ENCODE results near the gene TBL1XR1.
"Not testable (repeated sequence)": the region's sequence is repeated elsewhere in the genome, so short reads cannot be mapped to it uniquely, and the experiment has no call there.

Gene TBL1XR1

GRCh38 chr3:177141899-177142646, 55.2 kb downstream of the TBL1XR1 start:
- DNase-seq (ENCODE audit: low read depth in 2 of 2), result no peak

GRCh38 chr3:177141471-177141870, 55.8 kb downstream of the TBL1XR1 start:
- DNase-seq (ENCODE audit: low read depth in 2 of 2), result no peak

- DNase-seq (ENCODE audit: low read depth in 2 of 2), result not testable (repeated sequence)
Observed at GRCh38 chr3:177139220-177139619, 58.1 kb downstream of the TBL1XR1 start.

- DNase-seq (ENCODE audit: low read depth in 2 of 2), result no peak
Observed at GRCh38 chr3:177137774-177138705, 59.2 kb downstream of the TBL1XR1 start.

GRCh38 chr3:177136741-177137140, 60.5 kb downstream of the TBL1XR1 start:
- no peak for DNase-seq (ENCODE audit: low read depth in 2 of 2)

GRCh38 chr3:177135841-177136492, 61.3 kb downstream of the TBL1XR1 start:
- DNase-seq (ENCODE audit: low read depth in 2 of 2), result no peak

- DNase-seq (ENCODE audit: low read depth in 2 of 2), result no peak
Observed at GRCh38 chr3:177134816-177135210, 62.5 kb downstream of the TBL1XR1 start.

- DNase-seq (ENCODE audit: low read depth in 2 of 2), result no peak
Observed at GRCh38 chr3:177133860-177134815, 63.1 kb downstream of the TBL1XR1 start.

- no peak for DNase-seq (ENCODE audit: low read depth in 2 of 2)
Observed at GRCh38 chr3:177131927-177132636, 65.2 kb downstream of the TBL1XR1 start.

GRCh38 chr3:177127008-177127407, 70.3 kb downstream of the TBL1XR1 start:
- no peak for DNase-seq (ENCODE audit: low read depth in 2 of 2)

GRCh38 chr3:177126015-177126773, 71.1 kb downstream of the TBL1XR1 start:
- no peak for DNase-seq (ENCODE audit: low read depth in 2 of 2)

GRCh38 chr3:177124882-177125281, 72.4 kb downstream of the TBL1XR1 start:
- no peak for DNase-seq (ENCODE audit: low read depth in 2 of 2)

- DNase-seq (ENCODE audit: low read depth in 2 of 2), result no peak
Observed at GRCh38 chr3:177123822-177124221, 73.5 kb downstream of the TBL1XR1 start.

- no peak for DNase-seq (ENCODE audit: low read depth in 2 of 2)
Observed at GRCh38 chr3:177122183-177122856, 75.0 kb downstream of the TBL1XR1 start.

- DNase-seq (ENCODE audit: low read depth in 2 of 2), result no peak
Observed at GRCh38 chr3:177119829-177120228, 77.5 kb downstream of the TBL1XR1 start.

- no peak for DNase-seq (ENCODE audit: low read depth in 2 of 2)
Observed at GRCh38 chr3:177114253-177114652, 83.0 kb downstream of the TBL1XR1 start.

- DNase-seq (ENCODE audit: low read depth in 2 of 2), result no peak
Observed at GRCh38 chr3:177111541-177111949, 85.7 kb downstream of the TBL1XR1 start.

- no peak for DNase-seq (ENCODE audit: low read depth in 2 of 2)
Observed at GRCh38 chr3:177110895-177111294, 86.4 kb downstream of the TBL1XR1 start.

GRCh38 chr3:177110386-177110785, 86.9 kb downstream of the TBL1XR1 start:
- DNase-seq (ENCODE audit: low read depth in 2 of 2), result no peak

Data from stimulated activated CD4-positive, alpha-beta T cell treated with anti-CD3 and anti-CD28 coated beads, Interleukin-15, amount 100 ng/mL, for 48 hours (primary cell).